T-helper 1 cell treated with Interleukin-12 subunit alpha and Interleukin-12 subunit beta and Interleukin-4 antibody, amounts not matched to agents 30 ng/mL and 1 ng/mL, for 36 hours (primary cell): Measurements from ENCODE around the gene AGBL3. TPM values are rescaled to one million over a fixed set of nuclear protein-coding genes. Genes with fewer than 3 reads are reported as not detected.
"Not testable (repeated sequence)": the region's sequence is repeated elsewhere in the genome, so short reads cannot be mapped to it uniquely, and the experiment has no call there.

ENCODE experiments used
- intact Hi-C: fragments of 100-400 bp; cut with micrococcal nuclease; formaldehyde crosslinking; loops from one replicate; pipeline ENCODE4 v1.15.1; 2024
- total RNA-seq: library from RNA; stranded (reverse); gene quantifications from 2 replicates; pipeline ENCODE4 v1.2.3, GENCODE V29; 2022

AGBL3 gene
- total RNA-seq, 1 donor from 2014 or later: 1.4 TPM

- intact Hi-C loops: no loop called here
Measured at GRCh38 chr7:134962270-134962780, 24.0 kb upstream of the AGBL3 start.

GRCh38 chr7:134963036-134963435 is 23.3 kb upstream of the AGBL3 start:
- intact Hi-C loops: no loop called here

GRCh38 chr7:134966691-134967090 is 19.6 kb upstream of the AGBL3 start:
- intact Hi-C loops: no loop called here

- intact Hi-C loops: no loop called here
Measured at GRCh38 chr7:134968110-134968509, 18.2 kb upstream of the AGBL3 start.

- intact Hi-C loops: loop anchor here (10.0 kb wide), 1 partner anchor 857 kb away; the partner anchor contains the start of gene LRGUK
Measured at GRCh38 chr7:134981645-134982044, 4.7 kb upstream of the AGBL3 start.

GRCh38 chr7:134985894-134986362 is 380 bp upstream of the AGBL3 start:
- intact Hi-C loops: loop anchor here (1.0 to 10.0 kb wide), 15 partner anchors 31 to 1904 kb away; partner anchors contain the start of genes AKR1B1, BPGM, CHCHD3 and CNOT4

GRCh38 chr7:134988161-134988560 is 1.9 kb downstream of the AGBL3 start:
- intact Hi-C loops: loop anchor here (5.0 to 10.0 kb wide), 3 partner anchors 674 to 1906 kb away; partner anchors contain the start of genes CHCHD3, LRGUK and STMP1

GRCh38 chr7:134991469-134992339 is 5.4 kb downstream of the AGBL3 start:
- intact Hi-C loops: no loop called here

GRCh38 chr7:134992626-134993179 is 6.4 kb downstream of the AGBL3 start:
- intact Hi-C loops: no loop called here

- intact Hi-C loops: no loop called here
Measured at GRCh38 chr7:134993877-134994456, 7.7 kb downstream of the AGBL3 start.

GRCh38 chr7:134995239-134996096 is 9.2 kb downstream of the AGBL3 start:
- intact Hi-C loops: no loop called here

- intact Hi-C loops: no loop called here
Measured at GRCh38 chr7:134996097-134996550, 9.8 kb downstream of the AGBL3 start.

- intact Hi-C loops: no loop called here
Measured at GRCh38 chr7:134997214-134997885, 11.0 kb downstream of the AGBL3 start.

- intact Hi-C loops: no loop called here
Measured at GRCh38 chr7:134999136-134999535, 12.8 kb downstream of the AGBL3 start.

GRCh38 chr7:135001390-135002165 is 15.3 kb downstream of the AGBL3 start:
- intact Hi-C loops: no loop called here

GRCh38 chr7:135012229-135012628 is 25.9 kb downstream of the AGBL3 start:
- intact Hi-C loops: no loop called here

- intact Hi-C loops: no loop called here
Measured at GRCh38 chr7:135023622-135024021, 37.3 kb downstream of the AGBL3 start.

GRCh38 chr7:135035252-135035651 is 48.9 kb downstream of the AGBL3 start:
- intact Hi-C loops: no loop called here

GRCh38 chr7:135067017-135067416 is 80.7 kb downstream of the AGBL3 start:
- intact Hi-C loops: not testable (repeated sequence)
